NB4 (cell line): ENCODE data around the gene PNPLA1.

Experiments used
- DNase-seq: peaks from one replicate; pipeline ENCODE4 v3.0.0; 2010; ENCODE audit warnings: low read depth
- H3K4me3 ChIP-seq: one replicate; pipeline ENCODE4 v1.5.1; 2011; ENCODE audit warnings: mild to moderate bottlenecking, low read depth, low read length, moderate library complexity
- MYC ChIP-seq: IDR thresholded peaks from 2 replicates; pipeline ENCODE4 v1.6.1; 2011; ENCODE audit warnings: low read depth, low read length
- POLR2A ChIP-seq: IDR thresholded peaks from 2 replicates; pipeline ENCODE4 v1.6.1; 2011; ENCODE audit warnings: mild to moderate bottlenecking; ENCODE audit not compliant: insufficient read length; ENCODE audit errors: extremely low read depth
- TF ChIP-seq, protein P1 (sequence below): IDR thresholded peaks from 2 replicates; pipeline ENCODE4 v1.6.1; 2011; ENCODE audit warnings: low read depth, low read length
- TF ChIP-seq, protein P2 (sequence below): IDR thresholded peaks from one replicate; pipeline ENCODE4 v1.5.1; 2012; ENCODE audit warnings: low read depth, low read length

Gene PNPLA1

DNA sequence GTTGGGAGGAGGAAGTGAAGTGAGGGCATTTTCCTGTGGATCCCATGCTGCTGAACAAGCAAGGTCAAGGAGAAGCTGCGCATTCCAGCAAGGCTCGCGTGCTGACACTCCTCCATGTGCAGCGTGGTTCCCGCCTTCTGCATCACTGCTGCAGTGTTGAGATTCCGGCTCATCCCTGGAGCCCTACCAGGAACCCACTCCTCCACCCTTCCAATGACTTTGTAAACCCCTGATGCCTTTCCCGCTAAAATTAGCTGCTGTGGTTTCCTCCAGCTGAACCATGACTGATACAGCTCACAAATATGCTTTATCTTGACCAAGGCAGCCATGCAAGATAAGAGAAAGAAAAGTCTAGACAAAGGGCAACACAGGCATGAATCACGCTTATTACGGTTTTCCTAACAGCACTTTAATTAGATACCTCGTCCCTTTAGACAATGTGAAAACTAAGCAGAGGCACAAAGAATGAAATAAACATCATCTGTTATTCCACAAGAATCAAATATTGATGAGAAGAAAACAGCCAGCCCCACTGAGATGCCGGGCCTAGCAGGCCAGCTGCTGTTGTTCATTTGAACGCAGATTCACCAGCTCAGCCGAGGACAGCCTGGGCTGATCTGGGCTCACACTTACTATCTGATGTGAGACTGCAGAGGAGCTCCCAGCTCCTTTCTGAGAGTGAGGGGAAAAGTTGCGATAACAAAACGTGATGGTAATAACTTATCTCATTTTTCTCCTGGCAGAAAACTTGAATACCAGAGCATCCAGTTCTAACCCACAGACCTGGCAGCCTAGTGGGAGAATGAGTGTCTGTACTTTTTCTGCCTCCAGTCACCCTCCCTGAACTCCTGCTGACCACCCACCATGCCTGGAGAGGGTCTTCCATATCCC is 81.1 kb downstream of the PNPLA1 start:
- TF ChIP-seq, protein P1, sequence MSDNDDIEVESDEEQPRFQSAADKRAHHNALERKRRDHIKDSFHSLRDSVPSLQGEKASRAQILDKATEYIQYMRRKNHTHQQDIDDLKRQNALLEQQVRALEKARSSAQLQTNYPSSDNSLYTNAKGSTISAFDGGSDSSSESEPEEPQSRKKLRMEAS, result no peak
- TF ChIP-seq, protein P2, sequence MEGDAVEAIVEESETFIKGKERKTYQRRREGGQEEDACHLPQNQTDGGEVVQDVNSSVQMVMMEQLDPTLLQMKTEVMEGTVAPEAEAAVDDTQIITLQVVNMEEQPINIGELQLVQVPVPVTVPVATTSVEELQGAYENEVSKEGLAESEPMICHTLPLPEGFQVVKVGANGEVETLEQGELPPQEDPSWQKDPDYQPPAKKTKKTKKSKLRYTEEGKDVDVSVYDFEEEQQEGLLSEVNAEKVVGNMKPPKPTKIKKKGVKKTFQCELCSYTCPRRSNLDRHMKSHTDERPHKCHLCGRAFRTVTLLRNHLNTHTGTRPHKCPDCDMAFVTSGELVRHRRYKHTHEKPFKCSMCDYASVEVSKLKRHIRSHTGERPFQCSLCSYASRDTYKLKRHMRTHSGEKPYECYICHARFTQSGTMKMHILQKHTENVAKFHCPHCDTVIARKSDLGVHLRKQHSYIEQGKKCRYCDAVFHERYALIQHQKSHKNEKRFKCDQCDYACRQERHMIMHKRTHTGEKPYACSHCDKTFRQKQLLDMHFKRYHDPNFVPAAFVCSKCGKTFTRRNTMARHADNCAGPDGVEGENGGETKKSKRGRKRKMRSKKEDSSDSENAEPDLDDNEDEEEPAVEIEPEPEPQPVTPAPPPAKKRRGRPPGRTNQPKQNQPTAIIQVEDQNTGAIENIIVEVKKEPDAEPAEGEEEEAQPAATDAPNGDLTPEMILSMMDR, result no peak
- no peak for TF ChIP-seq POLR2A
- TF ChIP-seq MYC, result no peak
- no peak for DNase-seq
- no peak overlapping the region for H3K4me3 ChIP-seq

DNA sequence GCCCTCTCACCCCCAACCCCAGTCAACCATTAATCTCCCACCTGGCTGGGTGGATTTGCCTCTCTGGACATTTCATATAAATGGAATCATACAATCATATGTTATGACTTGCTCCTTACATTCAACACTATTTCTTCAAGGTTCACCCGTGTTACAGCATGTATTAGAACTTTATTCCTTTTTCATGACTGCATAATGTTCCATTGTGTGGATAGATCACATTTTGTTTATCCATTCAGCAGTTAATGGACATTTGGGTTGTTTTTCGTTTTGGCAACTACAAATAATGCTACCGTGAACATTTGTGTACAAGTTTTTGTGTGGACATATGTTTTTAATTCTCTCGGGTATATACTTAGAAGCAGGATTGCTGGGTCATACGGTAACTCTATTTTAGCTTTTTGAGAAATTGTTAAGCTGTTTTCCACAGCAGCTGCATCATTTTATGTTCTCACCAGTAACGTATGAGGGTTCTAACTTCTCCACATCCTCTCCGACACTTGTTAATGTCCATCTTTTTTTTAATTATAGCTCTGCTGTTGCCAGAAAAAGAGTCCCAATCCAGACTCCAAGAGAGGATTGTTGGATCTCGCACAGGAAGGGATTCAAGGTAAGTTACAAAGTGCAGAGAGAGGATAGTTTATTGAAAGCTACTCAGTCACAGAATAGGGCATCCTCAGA is 82.8 kb downstream of the PNPLA1 start:
- no peak overlapping the region for H3K4me3 ChIP-seq
- no peak for DNase-seq
- no peak for TF ChIP-seq POLR2A
- TF ChIP-seq, protein P1, result no peak
- TF ChIP-seq, protein P2, result no peak
- no peak for TF ChIP-seq MYC

DNA sequence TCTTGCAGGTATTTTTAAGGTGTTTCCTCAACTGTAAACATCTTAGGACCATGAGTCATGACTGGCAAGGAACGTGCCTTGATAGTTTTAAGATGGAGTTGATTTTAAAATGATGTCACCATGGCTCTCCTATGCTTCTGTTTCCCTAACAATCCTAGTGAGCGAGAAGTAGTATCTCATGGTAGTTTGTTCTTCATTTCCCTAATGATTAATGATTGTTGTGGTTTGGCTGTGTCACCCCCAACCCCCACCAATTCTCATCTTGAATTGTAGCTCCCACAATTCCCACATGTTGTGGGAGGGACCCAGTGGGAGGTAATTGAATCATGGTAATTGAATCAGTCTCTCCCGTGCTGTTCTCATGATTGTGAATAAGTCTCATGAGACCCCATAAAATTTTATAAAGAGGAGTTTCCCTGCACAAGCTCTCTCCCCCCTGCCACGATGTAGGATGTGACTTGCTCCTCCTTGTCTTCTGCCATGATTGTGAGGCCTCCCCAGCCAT is 83.6 kb downstream of the PNPLA1 start:
- no peak overlapping the region for H3K4me3 ChIP-seq
- DNase-seq, result no peak
- TF ChIP-seq, protein P1, result no peak
- no peak for TF ChIP-seq MYC
- TF ChIP-seq, protein P2, result no peak
- no peak for TF ChIP-seq POLR2A

DNA sequence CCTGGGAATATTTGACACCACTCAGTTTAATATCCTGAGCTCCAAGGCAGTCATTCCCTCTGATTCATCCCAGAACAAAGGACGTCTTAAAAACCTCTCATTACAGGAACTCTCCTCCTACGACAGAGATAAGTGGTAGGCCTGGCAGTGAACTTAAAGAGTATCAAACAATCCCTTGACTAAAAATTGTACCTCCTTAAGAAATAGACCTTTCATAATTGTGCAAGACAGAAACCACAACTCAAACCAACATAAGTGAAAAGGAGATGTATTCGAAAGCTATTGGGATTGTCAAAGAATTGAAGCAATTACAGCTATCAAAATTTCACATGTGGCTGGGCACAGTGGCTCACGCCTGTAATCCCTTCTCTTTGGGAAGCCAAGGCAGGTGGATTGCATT is 86.0 kb downstream of the PNPLA1 start:
- H3K4me3 ChIP-seq, result no peak overlapping the region
- TF ChIP-seq, protein P2, result no peak
- TF ChIP-seq, protein P1, result no peak
- peak; percentile 70 for DNase-seq

DNA sequence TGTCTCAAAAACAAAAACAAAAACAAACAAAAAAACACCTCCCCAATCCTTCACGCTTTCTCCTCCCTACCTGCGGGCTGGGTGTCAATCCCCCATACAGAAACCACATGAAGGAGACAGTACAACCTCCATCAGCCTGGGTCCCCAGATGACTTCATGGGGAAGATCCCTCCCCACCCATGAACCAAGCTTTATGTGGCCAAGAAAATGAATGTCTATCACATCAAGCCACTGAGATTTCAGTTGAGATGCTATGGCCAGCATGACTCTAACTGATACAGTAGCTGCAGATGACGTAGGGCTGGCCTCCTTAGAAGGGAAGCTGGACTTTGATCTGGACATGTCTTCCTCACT is 88.0 kb downstream of the PNPLA1 start:
- TF ChIP-seq, protein P2, result no peak
- TF ChIP-seq MYC, result no peak
- TF ChIP-seq, protein P1, result no peak
- TF ChIP-seq POLR2A, result no peak
- DNase-seq, result no peak

More for the DNA sequence above, 88.0 kb downstream of the PNPLA1 start:
- no peak overlapping the region for H3K4me3 ChIP-seq
